Tibial nerve (tissue), 3 donors: Measurements from ENCODE around the gene SCAPER.

Source experiments
- POLR2A ChIP-seq, 2 donors: fragments of 450-650 bp; IDR thresholded peaks; one replicate each; pipeline ENCODE4 v1.6.1; 2017; ENCODE audit warnings: antibody characterized with exemption in 2 of 2, mild to moderate bottlenecking in 2 of 2, moderate library complexity in 2 of 2
- TF ChIP-seq, protein P1 (sequence below), 5 experiments: fragments of 200-600 bp in 3 of 5; fragments of 450-650 bp in 2 of 5; sonication (generic) in 3 of 5; IDR thresholded peaks; one replicate each; pipeline ENCODE4 v1.5.1; 2016 to 2019; ENCODE audit warnings: antibody characterized with exemption in 5 of 5, mild to moderate bottlenecking in 3 of 5, moderate library complexity in 2 of 5

GRCh38 chr15:76668900-76669299, 236.2 kb downstream of the SCAPER start:
- TF ChIP-seq, protein P1, sequence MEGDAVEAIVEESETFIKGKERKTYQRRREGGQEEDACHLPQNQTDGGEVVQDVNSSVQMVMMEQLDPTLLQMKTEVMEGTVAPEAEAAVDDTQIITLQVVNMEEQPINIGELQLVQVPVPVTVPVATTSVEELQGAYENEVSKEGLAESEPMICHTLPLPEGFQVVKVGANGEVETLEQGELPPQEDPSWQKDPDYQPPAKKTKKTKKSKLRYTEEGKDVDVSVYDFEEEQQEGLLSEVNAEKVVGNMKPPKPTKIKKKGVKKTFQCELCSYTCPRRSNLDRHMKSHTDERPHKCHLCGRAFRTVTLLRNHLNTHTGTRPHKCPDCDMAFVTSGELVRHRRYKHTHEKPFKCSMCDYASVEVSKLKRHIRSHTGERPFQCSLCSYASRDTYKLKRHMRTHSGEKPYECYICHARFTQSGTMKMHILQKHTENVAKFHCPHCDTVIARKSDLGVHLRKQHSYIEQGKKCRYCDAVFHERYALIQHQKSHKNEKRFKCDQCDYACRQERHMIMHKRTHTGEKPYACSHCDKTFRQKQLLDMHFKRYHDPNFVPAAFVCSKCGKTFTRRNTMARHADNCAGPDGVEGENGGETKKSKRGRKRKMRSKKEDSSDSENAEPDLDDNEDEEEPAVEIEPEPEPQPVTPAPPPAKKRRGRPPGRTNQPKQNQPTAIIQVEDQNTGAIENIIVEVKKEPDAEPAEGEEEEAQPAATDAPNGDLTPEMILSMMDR (IDR thresholded peaks at IDR 0.05) = no peak
- no peak for TF ChIP-seq POLR2A (IDR thresholded peaks at IDR 0.05)
